K562 (cell line): ENCODE measurements around the gene LAP3. TPM values are rescaled to one million over a fixed set of nuclear protein-coding genes. Genes with fewer than 3 reads are reported as not detected.

Source experiments
- ETV1 ChIP-seq: fragments of 450-650 bp; conservative IDR thresholded peaks from 2 replicates; pipeline ENCODE4 v1.6.1; 2016; ENCODE audit warnings: missing genetic modification characterization, control low read depth, low read depth, missing compliant biosample characterization
- HCFC1 ChIP-seq: IDR thresholded peaks from 2 replicates; pipeline ENCODE4 v1.6.1; 2012; ENCODE audit warnings: low read depth, low read length, improper control_type of control experiment
- MXI1 ChIP-seq: IDR thresholded peaks from 2 replicates; pipeline ENCODE4 v1.6.1; 2011; ENCODE audit warnings: low read depth, mild to moderate bottlenecking, improper control_type of control experiment, low read length
- NKRF ChIP-seq: fragments of 450-650 bp; IDR thresholded peaks from 2 replicates; pipeline ENCODE4 v1.6.1; 2016; ENCODE audit warnings: borderline replicate concordance
- TAF1 ChIP-seq: IDR thresholded peaks from 2 replicates; pipeline ENCODE4 v1.6.1; 2011; ENCODE audit warnings: mild to moderate bottlenecking, low read length, moderate library complexity; ENCODE audit not compliant: insufficient read depth, control insufficient read depth, severe bottlenecking; ENCODE audit errors: extremely low read depth
- UBTF ChIP-seq, 2 experiments: IDR thresholded peaks; 2 replicates each; pipeline ENCODE4 v1.6.1; 2012; ENCODE audit warnings: improper control_type of control experiment in 2 of 2, low read depth in 2 of 2, low read length in 2 of 2, borderline replicate concordance in 1 of 2
- ZNF76 ChIP-seq: fragments of 250-450 bp; sonication (Bioruptor Pico); IDR thresholded peaks from 2 replicates; pipeline ENCODE4 v1.4.0; 2020; ENCODE audit warnings: mild to moderate bottlenecking, moderate library complexity, borderline replicate concordance
- polyA plus RNA-seq, 8 experiments: library from polyadenylated mRNA; depleted of rRNA in 4 of 8; stranded (reverse) in 5 of 8; unstranded in 3 of 8; fragments of >200 nt; fragmentation: Nextera tagmentation in 2 of 8; fragmentation: Illumina TruSeq in 1 of 8; extraction: Ambion mirVana in 2 of 8; extraction: Trizol in 1 of 8; gene quantifications; 2 replicates each; pipeline versions ENCODE4 v1.2.1 to v1.2.3, GENCODE V29; 2011 to 2014; ENCODE audit warnings: inconsistent platforms in 1 of 8, missing spikeins in 1 of 8
- total RNA-seq, 7 experiments: library from RNA; depleted of rRNA in 6 of 7; stranded (reverse); fragments of >200 nt in 6 of 7; fragmentation: Illumina TruSeq in 2 of 7; extraction: Trizol in 2 of 7; gene quantifications; 2 replicates each; pipeline versions ENCODE4 v1.2.1 to v1.2.3, GENCODE V29; 2011 to 2021; ENCODE audit warnings: low replicate concordance in 1 of 7
- TF ChIP-seq, protein P1 (sequence below): sonication (generic); formaldehyde crosslinking; IDR thresholded peaks from 2 replicates; pipeline ENCODE4 v1.8.0; 2022; ENCODE audit warnings: missing genetic modification reagents, mild to moderate bottlenecking, borderline replicate concordance
- TF ChIP-seq, protein P2 (sequence below): sonication (generic); formaldehyde crosslinking; IDR thresholded peaks from 2 replicates; pipeline ENCODE4 v1.8.0; 2022; ENCODE audit warnings: mild to moderate bottlenecking, missing genetic modification reagents

The LAP3 gene
- total and polyA plus RNA-seq, 9 of the 15 experiments (the other 6 are each of a cell fraction or from before 2014, with no cell fraction given), result 82.3 to 170 (median 107) TPM

DNA sequence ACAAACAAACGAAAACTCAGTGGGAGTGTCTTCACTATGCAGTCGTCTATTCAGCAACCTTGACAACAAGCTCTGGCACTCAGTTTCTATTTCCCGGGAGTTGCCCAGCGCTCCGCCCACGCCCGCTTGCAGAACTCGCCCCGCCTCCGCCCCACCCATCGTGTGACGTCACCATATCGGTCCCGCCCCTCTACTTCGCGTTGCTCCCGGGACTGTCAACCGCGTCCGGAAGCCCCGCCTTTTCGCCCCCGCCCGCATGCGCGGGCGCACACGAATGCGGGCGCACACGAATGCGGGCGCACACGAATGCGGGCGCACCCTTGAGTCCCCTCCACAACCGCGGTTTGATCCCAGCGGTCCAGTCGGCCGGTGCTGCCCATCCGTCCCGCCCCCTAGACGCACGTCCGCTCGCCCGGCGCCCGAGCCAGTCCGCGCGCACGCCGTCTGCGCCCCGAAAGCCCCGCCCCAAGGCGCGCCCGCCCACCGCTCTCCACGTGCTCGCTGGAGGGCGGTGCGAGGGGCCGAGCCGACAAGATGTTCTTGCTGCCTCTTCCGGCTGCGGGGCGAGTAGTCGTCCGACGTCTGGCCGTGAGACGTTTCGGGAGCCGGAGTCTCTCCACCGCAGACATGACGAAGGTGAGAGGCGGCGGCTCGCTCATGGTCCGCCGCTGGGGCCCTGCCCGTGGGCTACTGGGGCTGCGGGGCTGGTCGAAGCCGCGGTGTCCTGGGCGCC, at the start of gene LAP3 (continued):
- TF ChIP-seq UBTF (IDR thresholded peaks at IDR 0.05; ENCODE audit: borderline replicate concordance in 1 of 2, low read depth in 2 of 2, low read length in 2 of 2) (peak; percentile 65 to 69; a peak in 2 of 4 replicates), MXI1 (peak; percentile 85), TAF1 (peak; percentile 82), HCFC1 (peak; percentile 29; the same call in 1 of the 2 replicates), NKRF (peak; percentile 80), ETV1 (tag) (peak; percentile 25; the same call in 1 of the 2 replicates), ZNF76 (CRISPR knock-in tag) (no peak)
- TF ChIP-seq, protein P1, sequence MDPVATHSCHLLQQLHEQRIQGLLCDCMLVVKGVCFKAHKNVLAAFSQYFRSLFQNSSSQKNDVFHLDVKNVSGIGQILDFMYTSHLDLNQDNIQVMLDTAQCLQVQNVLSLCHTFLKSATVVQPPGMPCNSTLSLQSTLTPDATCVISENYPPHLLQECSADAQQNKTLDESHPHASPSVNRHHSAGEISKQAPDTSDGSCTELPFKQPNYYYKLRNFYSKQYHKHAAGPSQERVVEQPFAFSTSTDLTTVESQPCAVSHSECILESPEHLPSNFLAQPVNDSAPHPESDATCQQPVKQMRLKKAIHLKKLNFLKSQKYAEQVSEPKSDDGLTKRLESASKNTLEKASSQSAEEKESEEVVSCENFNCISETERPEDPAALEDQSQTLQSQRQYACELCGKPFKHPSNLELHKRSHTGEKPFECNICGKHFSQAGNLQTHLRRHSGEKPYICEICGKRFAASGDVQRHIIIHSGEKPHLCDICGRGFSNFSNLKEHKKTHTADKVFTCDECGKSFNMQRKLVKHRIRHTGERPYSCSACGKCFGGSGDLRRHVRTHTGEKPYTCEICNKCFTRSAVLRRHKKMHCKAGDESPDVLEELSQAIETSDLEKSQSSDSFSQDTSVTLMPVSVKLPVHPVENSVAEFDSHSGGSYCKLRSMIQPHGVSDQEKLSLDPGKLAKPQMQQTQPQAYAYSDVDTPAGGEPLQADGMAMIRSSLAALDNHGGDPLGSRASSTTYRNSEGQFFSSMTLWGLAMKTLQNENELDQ (CRISPR knock-in tag), result no peak
- TF ChIP-seq, protein P2, sequence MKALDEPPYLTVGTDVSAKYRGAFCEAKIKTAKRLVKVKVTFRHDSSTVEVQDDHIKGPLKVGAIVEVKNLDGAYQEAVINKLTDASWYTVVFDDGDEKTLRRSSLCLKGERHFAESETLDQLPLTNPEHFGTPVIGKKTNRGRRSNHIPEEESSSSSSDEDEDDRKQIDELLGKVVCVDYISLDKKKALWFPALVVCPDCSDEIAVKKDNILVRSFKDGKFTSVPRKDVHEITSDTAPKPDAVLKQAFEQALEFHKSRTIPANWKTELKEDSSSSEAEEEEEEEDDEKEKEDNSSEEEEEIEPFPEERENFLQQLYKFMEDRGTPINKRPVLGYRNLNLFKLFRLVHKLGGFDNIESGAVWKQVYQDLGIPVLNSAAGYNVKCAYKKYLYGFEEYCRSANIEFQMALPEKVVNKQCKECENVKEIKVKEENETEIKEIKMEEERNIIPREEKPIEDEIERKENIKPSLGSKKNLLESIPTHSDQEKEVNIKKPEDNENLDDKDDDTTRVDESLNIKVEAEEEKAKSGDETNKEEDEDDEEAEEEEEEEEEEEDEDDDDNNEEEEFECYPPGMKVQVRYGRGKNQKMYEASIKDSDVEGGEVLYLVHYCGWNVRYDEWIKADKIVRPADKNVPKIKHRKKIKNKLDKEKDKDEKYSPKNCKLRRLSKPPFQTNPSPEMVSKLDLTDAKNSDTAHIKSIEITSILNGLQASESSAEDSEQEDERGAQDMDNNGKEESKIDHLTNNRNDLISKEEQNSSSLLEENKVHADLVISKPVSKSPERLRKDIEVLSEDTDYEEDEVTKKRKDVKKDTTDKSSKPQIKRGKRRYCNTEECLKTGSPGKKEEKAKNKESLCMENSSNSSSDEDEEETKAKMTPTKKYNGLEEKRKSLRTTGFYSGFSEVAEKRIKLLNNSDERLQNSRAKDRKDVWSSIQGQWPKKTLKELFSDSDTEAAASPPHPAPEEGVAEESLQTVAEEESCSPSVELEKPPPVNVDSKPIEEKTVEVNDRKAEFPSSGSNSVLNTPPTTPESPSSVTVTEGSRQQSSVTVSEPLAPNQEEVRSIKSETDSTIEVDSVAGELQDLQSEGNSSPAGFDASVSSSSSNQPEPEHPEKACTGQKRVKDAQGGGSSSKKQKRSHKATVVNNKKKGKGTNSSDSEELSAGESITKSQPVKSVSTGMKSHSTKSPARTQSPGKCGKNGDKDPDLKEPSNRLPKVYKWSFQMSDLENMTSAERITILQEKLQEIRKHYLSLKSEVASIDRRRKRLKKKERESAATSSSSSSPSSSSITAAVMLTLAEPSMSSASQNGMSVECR (CRISPR knock-in tag), result peak; percentile 80; the same call in 1 of the 2 replicates
